ENCODE data around the gene ASB15. TPM values are rescaled to one million over a fixed set of nuclear protein-coding genes. Genes with fewer than 3 reads are reported as not detected.
"Not testable (repeated sequence)": the region's sequence is repeated elsewhere in the genome, so short reads cannot be mapped to it uniquely, and the experiment has no call there.

ASB15 gene
- total and polyA plus RNA-seq, 10 donors, result 0.03 TPM; not detected in 9

DNA sequence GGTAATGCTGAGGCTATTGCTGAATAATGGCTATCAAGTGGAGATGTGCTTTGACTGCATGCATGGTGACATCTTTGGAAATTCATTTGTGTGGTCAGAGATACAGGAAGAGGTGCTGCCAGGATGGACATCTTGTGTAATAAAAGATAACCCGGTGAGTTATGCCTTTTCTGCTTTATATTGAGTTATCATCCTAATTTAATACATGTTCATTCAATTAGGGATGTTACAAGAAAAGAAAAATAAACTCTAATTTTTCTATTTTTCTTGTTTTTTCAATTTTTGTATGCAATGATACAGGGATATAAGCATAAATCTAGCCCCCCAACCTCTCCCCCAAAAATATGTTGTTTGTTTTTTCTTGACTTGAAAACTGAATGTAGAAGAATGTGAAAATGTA is 27.7 kb downstream of the ASB15 start:
- 63 to 81% (median 71%) methylated on average over 1 of the region's 1 CpG for WGBS, 5 donors
- intact Hi-C loops (cut with DNase I; ENCODE audit: low total_unique reads), result no loop called here

DNA sequence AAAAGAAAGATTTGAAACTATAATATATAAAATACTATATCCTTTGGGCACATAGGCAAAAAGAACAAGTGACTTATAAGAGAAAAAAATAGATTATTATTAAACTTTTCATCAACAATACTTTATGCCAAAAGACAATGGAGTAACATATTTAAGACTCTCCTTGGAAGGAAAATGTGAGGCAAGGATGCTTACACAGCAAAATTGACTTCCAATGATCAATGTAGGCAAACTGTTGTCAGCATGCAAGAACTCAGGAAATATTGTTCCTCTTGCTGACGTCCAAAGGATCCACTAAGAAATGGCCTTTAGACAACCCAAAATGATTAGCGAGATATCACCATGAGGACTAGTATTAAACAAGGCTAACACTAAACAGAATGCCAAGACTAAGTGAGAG is 31.2 kb downstream of the ASB15 start:
- 63 to 83% (median 80%) methylated on average over 2 of the region's 2 CpGs for WGBS, 5 donors
- Histone ChIP-seq H3K27me3 (replicated peaks in 1 of 7) (no peaks in the 10 kb centered on the region), H3K4me1 (no peaks in the 10 kb centered on the region), H3K36me3 (no peaks in the 10 kb centered on the region), H3K9me3 (no peaks in the 10 kb centered on the region), H3K4me3 (no peak overlapping the region), H3K27ac (no peak overlapping the region)
- no peak for TF ChIP-seq POLR2A (IDR thresholded peaks at IDR 0.05)
- no peak for TF ChIP-seq POLR2AphosphoS5 (IDR thresholded peaks at IDR 0.05)
- TF ChIP-seq, protein P1, sequence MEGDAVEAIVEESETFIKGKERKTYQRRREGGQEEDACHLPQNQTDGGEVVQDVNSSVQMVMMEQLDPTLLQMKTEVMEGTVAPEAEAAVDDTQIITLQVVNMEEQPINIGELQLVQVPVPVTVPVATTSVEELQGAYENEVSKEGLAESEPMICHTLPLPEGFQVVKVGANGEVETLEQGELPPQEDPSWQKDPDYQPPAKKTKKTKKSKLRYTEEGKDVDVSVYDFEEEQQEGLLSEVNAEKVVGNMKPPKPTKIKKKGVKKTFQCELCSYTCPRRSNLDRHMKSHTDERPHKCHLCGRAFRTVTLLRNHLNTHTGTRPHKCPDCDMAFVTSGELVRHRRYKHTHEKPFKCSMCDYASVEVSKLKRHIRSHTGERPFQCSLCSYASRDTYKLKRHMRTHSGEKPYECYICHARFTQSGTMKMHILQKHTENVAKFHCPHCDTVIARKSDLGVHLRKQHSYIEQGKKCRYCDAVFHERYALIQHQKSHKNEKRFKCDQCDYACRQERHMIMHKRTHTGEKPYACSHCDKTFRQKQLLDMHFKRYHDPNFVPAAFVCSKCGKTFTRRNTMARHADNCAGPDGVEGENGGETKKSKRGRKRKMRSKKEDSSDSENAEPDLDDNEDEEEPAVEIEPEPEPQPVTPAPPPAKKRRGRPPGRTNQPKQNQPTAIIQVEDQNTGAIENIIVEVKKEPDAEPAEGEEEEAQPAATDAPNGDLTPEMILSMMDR (IDR thresholded peaks at IDR 0.05 in 8 of 11, conservative IDR thresholded peaks at IDR 0.05 in 3 of 11), result no peak
- DNase-seq, result no peak
- intact Hi-C loops (cut with DNase I; ENCODE audit: low total_unique reads), result no loop called here

More for the DNA sequence above, 27.7 kb downstream of the ASB15 start:
- Histone ChIP-seq H3K4me1 (no peaks in the 10 kb centered on the region), H3K4me3 (no peak overlapping the region), H3K27ac (no peak overlapping the region), H3K9me3 (no peaks in the 10 kb centered on the region), H3K27me3 (replicated peaks in 1 of 7) (no peaks in the 10 kb centered on the region), H3K36me3 (no peaks in the 10 kb centered on the region)
- TF ChIP-seq POLR2AphosphoS5 (IDR thresholded peaks at IDR 0.05) (no peak), POLR2A (IDR thresholded peaks at IDR 0.05) (no peak)
- no peak for DNase-seq

DNA sequence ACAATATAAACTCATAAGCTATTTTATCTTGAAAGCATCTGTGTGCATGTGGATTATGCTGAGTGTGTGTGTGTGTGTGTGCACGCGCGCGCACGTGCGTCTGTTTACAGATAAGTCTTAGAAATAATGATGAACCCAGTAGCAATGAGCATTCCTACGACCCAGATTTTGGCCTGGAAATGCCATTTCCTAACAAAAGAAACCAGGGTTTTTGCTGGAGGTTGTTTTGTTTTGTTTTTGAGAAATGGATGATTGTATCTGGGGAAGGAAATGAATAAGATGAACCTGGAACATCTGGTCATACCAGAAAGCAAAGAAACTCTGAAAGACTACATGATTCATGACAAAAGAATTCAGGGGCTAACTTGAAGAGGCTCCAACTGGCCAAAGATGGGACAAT is 31.9 kb downstream of the ASB15 start:
- 79 to 86% (median 82%) methylated on average over 7 of the region's 7 CpGs for WGBS, 5 donors
- DNase-seq, result no peak
- intact Hi-C loops (cut with DNase I; ENCODE audit: low total_unique reads), result no loop called here
- Histone ChIP-seq H3K36me3 (no peaks in the 10 kb centered on the region), H3K27ac (no peak overlapping the region), H3K4me1 (no peaks in the 10 kb centered on the region), H3K4me3 (no peak overlapping the region), H3K9me3 (no peaks in the 10 kb centered on the region), H3K27me3 (replicated peaks in 1 of 7) (no peaks in the 10 kb centered on the region)
- TF ChIP-seq POLR2A (IDR thresholded peaks at IDR 0.05) (no peak), POLR2AphosphoS5 (IDR thresholded peaks at IDR 0.05) (no peak)
- TF ChIP-seq, protein P1 (IDR thresholded peaks at IDR 0.05 in 8 of 11, conservative IDR thresholded peaks at IDR 0.05 in 3 of 11), result no peak

DNA sequence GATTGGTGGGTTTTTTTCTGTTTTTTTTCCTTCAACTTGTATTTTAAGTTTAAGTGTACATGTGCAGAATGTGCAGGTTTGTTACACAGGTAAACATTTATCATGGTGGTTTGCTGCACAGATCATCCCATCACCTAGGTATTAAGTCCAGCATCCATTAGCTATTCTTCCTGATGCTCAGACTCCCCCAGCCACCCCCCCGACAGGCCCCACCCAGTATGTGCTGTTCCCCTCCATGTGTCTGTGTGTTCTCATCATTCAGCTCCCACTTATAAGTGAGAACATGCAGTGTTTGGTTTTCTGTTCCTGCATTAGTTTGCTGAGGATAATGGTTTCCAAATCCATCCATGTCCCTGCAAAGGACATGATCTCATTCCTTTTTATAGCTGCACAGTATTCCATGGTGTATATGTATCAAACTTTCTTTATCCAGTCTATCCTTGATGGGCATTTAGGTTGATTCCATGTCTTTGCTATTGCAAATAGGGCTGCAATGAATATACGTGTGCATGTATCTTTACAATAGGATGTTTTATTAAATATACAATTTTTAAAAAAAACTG is 32.5 kb downstream of the ASB15 start:
- H3K36me3 ChIP-seq; H3K4me3 ChIP-seq; H3K27me3 ChIP-seq (replicated peaks in 1 of 7); H3K4me1 ChIP-seq; DNase-seq; intact Hi-C loops (cut with DNase I; ENCODE audit: low total_unique reads); H3K9me3 ChIP-seq; H3K27ac ChIP-seq: not testable (repeated sequence)
- 83 to 89% (median 88%) methylated on average over 2 of the region's 2 CpGs for WGBS, 5 donors

DNA sequence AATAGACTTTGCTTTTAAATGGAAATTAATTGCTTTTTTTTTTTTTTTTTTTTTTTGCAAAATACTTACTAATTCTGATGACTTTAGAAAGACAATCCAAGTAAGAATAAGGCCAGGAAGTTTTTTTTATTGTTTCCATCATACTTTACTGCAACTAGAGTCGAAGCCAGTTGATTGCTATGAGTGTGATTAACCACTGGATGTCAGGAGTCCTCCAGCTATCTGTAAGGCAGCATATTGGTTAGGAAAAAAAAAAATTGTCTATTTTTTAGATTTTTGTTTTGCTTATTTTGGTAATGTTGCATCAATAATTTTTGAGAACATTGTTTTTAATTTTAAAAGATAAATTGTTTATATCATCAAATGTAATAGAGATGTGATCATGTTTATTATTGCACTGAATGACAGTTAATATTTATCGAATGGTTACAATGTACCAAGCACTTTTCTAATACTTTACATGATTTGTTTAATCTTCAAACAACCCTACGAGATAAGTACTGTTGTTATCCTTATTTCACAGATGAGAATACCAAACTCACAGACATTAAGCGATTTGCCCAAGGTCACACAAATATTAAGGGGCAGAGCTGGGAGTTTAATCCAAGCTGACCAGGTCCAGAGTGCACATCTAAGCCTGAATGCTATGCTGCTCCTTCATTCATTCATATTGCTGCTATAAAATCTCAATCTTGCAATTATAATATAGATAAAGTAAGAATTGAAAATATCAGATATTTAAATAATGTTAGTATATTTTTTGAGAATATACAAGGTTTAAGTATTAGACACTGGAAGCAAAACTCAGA is 34.1 kb downstream of the ASB15 start:
- Histone ChIP-seq H3K4me3 (no peak overlapping the region), H3K27ac (no peak overlapping the region), H3K27me3 (replicated peaks in 1 of 7) (no peaks in the 10 kb centered on the region), H3K36me3 (no peaks in the 10 kb centered on the region), H3K4me1 (no peaks in the 10 kb centered on the region), H3K9me3 (no peaks in the 10 kb centered on the region)
- no peak for TF ChIP-seq POLR2AphosphoS5 (IDR thresholded peaks at IDR 0.05)
- TF ChIP-seq, protein P1 (IDR thresholded peaks at IDR 0.05 in 8 of 11, conservative IDR thresholded peaks at IDR 0.05 in 3 of 11), result peak in 8 of 11 experiments; percentile 24 to 55 (median 36)
- WGBS, 5 donors, result 57 to 66% (median 61%) methylated on average over 4 of the region's 4 CpGs
- intact Hi-C loops (cut with DNase I; ENCODE audit: low total_unique reads), result no loop called here
- DNase-seq, result no peak

Measured in spleen (tissue), 11 donors.